Measurements from ENCODE around the gene OXNAD1. TPM values are rescaled to one million over a fixed set of nuclear protein-coding genes. Genes with fewer than 3 reads are reported as not detected.

OXNAD1 gene
- total and polyA plus RNA-seq, 2 experiments from 2014 or later, result 14.4 to 21.1 TPM

- H3K27ac ChIP-seq, result peak overlapping the region; percentile 61
- H4K20me1 ChIP-seq (ENCODE audit: insufficient read depth, poor library complexity, severe bottlenecking), result no peaks in the 10 kb centered on the region
- H3K4me2 ChIP-seq, result no peak overlapping the region
- no peak for DNase-seq (ENCODE audit: low spot score)
- no peaks in the 10 kb centered on the region for H3K9me2 ChIP-seq (replicated peaks; ENCODE audit: insufficient read depth)
- H3K9me3 ChIP-seq (ENCODE audit: low read depth), result no peaks in the 10 kb centered on the region
- H2AFZ ChIP-seq, result no peak overlapping the region
- no peak for TF ChIP-seq EZH2phosphoT487 (IDR thresholded peaks at IDR 0.05; ENCODE audit: low read depth, severe bottlenecking, unreplicated experiment)
- no peak for TF ChIP-seq CTCF (IDR thresholded peaks at IDR 0.05; ENCODE audit: poor library complexity)
- TF ChIP-seq EZH2 (IDR thresholded peaks at IDR 0.05; ENCODE audit: borderline replicate concordance), result no peak
- no peaks in the 10 kb centered on the region for H3K79me2 ChIP-seq
- WGBS (ENCODE audit: low lambda C conversion rate, missing lambda C conversion rate), result 40% methylated on average over 4 of the region's 4 CpGs
- no peak overlapping the region for H3K4me3 ChIP-seq
- no peaks in the 10 kb centered on the region for H3K27me3 ChIP-seq
- no peaks in the 10 kb centered on the region for H3K36me3 ChIP-seq (replicated peaks; ENCODE audit: insufficient read depth, low read depth)
- H3K4me1 ChIP-seq (ENCODE audit: insufficient read depth), result peaks cover 8% of the 10 kb centered on the region
These were observed 25.2 kb upstream of the OXNAD1 start for GRCh38 chr3:16239780-16240179.

GRCh38 chr3:16240229-16241023 lies 24.6 kb upstream of the OXNAD1 start:
- H3K27me3 ChIP-seq, result no peaks in the 10 kb centered on the region
- no peaks in the 10 kb centered on the region for H3K79me2 ChIP-seq
- H3K4me2 ChIP-seq, result no peak overlapping the region
- TF ChIP-seq EZH2 (IDR thresholded peaks at IDR 0.05; ENCODE audit: borderline replicate concordance) (no peak), CTCF (IDR thresholded peaks at IDR 0.05; ENCODE audit: poor library complexity) (no peak), EZH2phosphoT487 (IDR thresholded peaks at IDR 0.05; ENCODE audit: low read depth, severe bottlenecking, unreplicated experiment) (no peak)
- H3K4me3 ChIP-seq, result no peak overlapping the region
- H3K9me3 ChIP-seq (ENCODE audit: low read depth), result no peaks in the 10 kb centered on the region
- peak overlapping the region; percentile 61 for H3K27ac ChIP-seq
- peaks cover 8% of the 10 kb centered on the region for H3K4me1 ChIP-seq (ENCODE audit: insufficient read depth)
- 68% methylated on average over 6 of the region's 6 CpGs for WGBS (ENCODE audit: low lambda C conversion rate, missing lambda C conversion rate)
- no peak overlapping the region for H2AFZ ChIP-seq
- no peaks in the 10 kb centered on the region for H4K20me1 ChIP-seq (ENCODE audit: insufficient read depth, poor library complexity, severe bottlenecking)
- H3K9me2 ChIP-seq (replicated peaks; ENCODE audit: insufficient read depth), result no peaks in the 10 kb centered on the region
- no peaks in the 10 kb centered on the region for H3K36me3 ChIP-seq (replicated peaks; ENCODE audit: insufficient read depth, low read depth)
- DNase-seq (ENCODE audit: low spot score), result peak; percentile 32

- no peak for TF ChIP-seq EZH2 (IDR thresholded peaks at IDR 0.05; ENCODE audit: borderline replicate concordance)
- no peak for TF ChIP-seq CTCF (IDR thresholded peaks at IDR 0.05; ENCODE audit: poor library complexity)
- TF ChIP-seq EZH2phosphoT487 (IDR thresholded peaks at IDR 0.05; ENCODE audit: low read depth, severe bottlenecking, unreplicated experiment), result no peak
- no peak overlapping the region for H3K27ac ChIP-seq
These were observed 23.8 kb upstream of the OXNAD1 start for GRCh38 chr3:16241225-16241624.

More at GRCh38 chr3:16241225-16241624, 23.8 kb upstream of the OXNAD1 start:
- Histone ChIP-seq H3K4me3 (no peak overlapping the region), H4K20me1 (ENCODE audit: insufficient read depth, poor library complexity, severe bottlenecking) (no peaks in the 10 kb centered on the region), H3K9me3 (ENCODE audit: low read depth) (no peaks in the 10 kb centered on the region), H3K4me2 (no peak overlapping the region), H2AFZ (no peak overlapping the region), H3K9me2 (replicated peaks; ENCODE audit: insufficient read depth) (no peaks in the 10 kb centered on the region), H3K27me3 (no peaks in the 10 kb centered on the region), H3K79me2 (no peaks in the 10 kb centered on the region), H3K4me1 (ENCODE audit: insufficient read depth) (peaks cover 8% of the 10 kb centered on the region), H3K36me3 (replicated peaks; ENCODE audit: insufficient read depth, low read depth) (no peaks in the 10 kb centered on the region)
- WGBS (ENCODE audit: low lambda C conversion rate, missing lambda C conversion rate), result 97% methylated on average over 5 of the region's 5 CpGs
- no peak for DNase-seq (ENCODE audit: low spot score)
